Measurements from ENCODE around the gene ZNF784. TPM values are rescaled to one million over a fixed set of nuclear protein-coding genes. Genes with fewer than 3 reads are reported as not detected.
"Not testable (repeated sequence)": the region's sequence is repeated elsewhere in the genome, so short reads cannot be mapped to it uniquely, and the experiment has no call there.

The ZNF784 gene
- total and polyA plus RNA-seq, 2 donors = 2.7 to 5.4 TPM

GRCh38 chr19:55588738-55589137 is 35.6 kb downstream of the ZNF784 start:
- 98% methylated on average over 8 of the region's 8 CpGs for WGBS
- Histone ChIP-seq H3K27ac (ENCODE audit: low read depth in 1 of 2, low read length in 1 of 2) (no peak overlapping the region), H3K4me3 (ENCODE audit: low read length in 2 of 2) (no peak overlapping the region), H3K36me3 (ENCODE audit: control insufficient read depth in 2 of 2, insufficient read depth in 2 of 2, low read length in 1 of 2) (peaks cover 7 to 20% of the 10 kb centered on the region in 2 donors), H3K4me1 (ENCODE audit: control insufficient read depth in 2 of 2, insufficient read depth in 2 of 2, low read length in 2 of 2) (peaks cover 13 to 27% of the 10 kb centered on the region in 2 donors), H3K9me3 (ENCODE audit: control insufficient read depth in 2 of 2, insufficient read depth in 1 of 2, low read length in 1 of 2) (no peaks in the 10 kb centered on the region), H3K27me3 (ENCODE audit: control insufficient read depth in 2 of 2, insufficient read depth in 1 of 2, low read length in 1 of 2) (peaks cover 4 to 10% of the 10 kb centered on the region in 2 donors)
- no peak for DNase-seq (ENCODE audit: low read depth in 6 of 9, low spot score in 9 of 9)

- no peaks in the 10 kb centered on the region for H3K9me3 ChIP-seq (ENCODE audit: control insufficient read depth in 2 of 2, insufficient read depth in 1 of 2, low read length in 1 of 2)
- H3K27me3 ChIP-seq (ENCODE audit: control insufficient read depth in 2 of 2, insufficient read depth in 1 of 2, low read length in 1 of 2) = peaks cover 4 to 10% of the 10 kb centered on the region in 2 donors
- peak in 6 of 9 donors; percentile 67 to 88 (median 82) for DNase-seq (ENCODE audit: low read depth in 6 of 9, low spot score in 9 of 9)
- H3K36me3 ChIP-seq (ENCODE audit: control insufficient read depth in 2 of 2, insufficient read depth in 2 of 2, low read length in 1 of 2) = peaks cover 0 to 3% of the 10 kb centered on the region in 2 donors
- peak overlapping the region; percentile 19 to 38 for H3K4me3 ChIP-seq (ENCODE audit: low read length in 2 of 2)
- peaks cover 13 to 27% of the 10 kb centered on the region in 2 donors for H3K4me1 ChIP-seq (ENCODE audit: control insufficient read depth in 2 of 2, insufficient read depth in 2 of 2, low read length in 2 of 2)
- 4% methylated on average over 40 of the region's 40 CpGs for WGBS
- H3K27ac ChIP-seq (ENCODE audit: low read depth in 1 of 2, low read length in 1 of 2) = peak overlapping the region; percentile 39 to 70
These were observed 37.2 kb downstream of the ZNF784 start for GRCh38 chr19:55586976-55587668.

GRCh38 chr19:55585658-55586339 is 38.6 kb downstream of the ZNF784 start:
- Histone ChIP-seq H3K27ac (ENCODE audit: low read depth in 1 of 2, low read length in 1 of 2) (peak overlapping the region; percentile 19 to 69), H3K36me3 (ENCODE audit: control insufficient read depth in 2 of 2, insufficient read depth in 2 of 2, low read length in 1 of 2) (no peaks in the 10 kb centered on the region), H3K9me3 (ENCODE audit: control insufficient read depth in 2 of 2, insufficient read depth in 1 of 2, low read length in 1 of 2) (no peaks in the 10 kb centered on the region), H3K4me3 (ENCODE audit: low read length in 2 of 2) (peak overlapping the region; percentile 30 to 36), H3K27me3 (ENCODE audit: control insufficient read depth in 2 of 2, insufficient read depth in 1 of 2, low read length in 1 of 2) (peaks cover 4 to 10% of the 10 kb centered on the region in 2 donors), H3K4me1 (ENCODE audit: control insufficient read depth in 2 of 2, insufficient read depth in 2 of 2, low read length in 2 of 2) (peaks cover 19 to 38% of the 10 kb centered on the region in 2 donors)
- WGBS = 5% methylated on average over 36 of the region's 36 CpGs
- DNase-seq (ENCODE audit: low read depth in 6 of 9, low spot score in 9 of 9) = peak in 5 of 9 donors; percentile 56 to 81 (median 73)

- Histone ChIP-seq H3K9me3 (ENCODE audit: control insufficient read depth in 2 of 2, insufficient read depth in 1 of 2, low read length in 1 of 2) (no peaks in the 10 kb centered on the region), H3K27me3 (ENCODE audit: control insufficient read depth in 2 of 2, insufficient read depth in 1 of 2, low read length in 1 of 2) (peaks cover 4 to 10% of the 10 kb centered on the region in 2 donors), H3K4me3 (ENCODE audit: low read length in 2 of 2) (no peak overlapping the region), H3K27ac (ENCODE audit: low read depth in 1 of 2, low read length in 1 of 2) (no peak overlapping the region), H3K4me1 (ENCODE audit: control insufficient read depth in 2 of 2, insufficient read depth in 2 of 2, low read length in 2 of 2) (peaks cover 21 to 38% of the 10 kb centered on the region in 2 donors), H3K36me3 (ENCODE audit: control insufficient read depth in 2 of 2, insufficient read depth in 2 of 2, low read length in 1 of 2) (no peaks in the 10 kb centered on the region)
- no peak for DNase-seq (ENCODE audit: low read depth in 6 of 9, low spot score in 9 of 9)
- WGBS = 98% methylated on average over 11 of the region's 11 CpGs
These were observed 39.5 kb downstream of the ZNF784 start for GRCh38 chr19:55584871-55585270.

DNA sequence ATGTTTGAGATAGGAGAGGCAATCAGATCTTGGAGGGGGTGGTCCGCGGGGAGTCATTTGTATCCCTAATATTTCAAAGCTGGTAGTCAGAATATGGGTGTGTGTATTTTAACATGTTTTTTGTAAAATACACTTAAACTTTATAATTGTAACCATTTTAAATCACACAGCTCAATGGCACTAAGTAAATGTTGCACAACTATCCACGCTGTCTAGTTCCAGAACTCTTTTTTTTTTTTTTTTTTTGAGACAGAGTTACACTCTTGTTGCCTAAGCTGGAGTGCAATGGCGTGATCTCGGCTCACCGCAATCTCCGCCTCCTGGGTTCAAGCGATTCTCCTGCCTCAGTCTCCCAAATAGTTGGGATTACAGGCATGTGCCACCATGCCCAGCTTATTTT is 40.5 kb downstream of the ZNF784 start:
- H3K36me3 ChIP-seq (ENCODE audit: control insufficient read depth in 2 of 2, insufficient read depth in 2 of 2, low read length in 1 of 2); H3K9me3 ChIP-seq (ENCODE audit: control insufficient read depth in 2 of 2, insufficient read depth in 1 of 2, low read length in 1 of 2); H3K27ac ChIP-seq (ENCODE audit: low read depth in 1 of 2, low read length in 1 of 2); H3K4me3 ChIP-seq (ENCODE audit: low read length in 2 of 2); DNase-seq (ENCODE audit: low read depth in 6 of 9, low spot score in 9 of 9): not testable (repeated sequence)
- 92% methylated on average over 8 of the region's 8 CpGs for WGBS
- peaks cover 22 to 38% of the 10 kb centered on the region in 2 donors for H3K4me1 ChIP-seq (ENCODE audit: control insufficient read depth in 2 of 2, insufficient read depth in 2 of 2, low read length in 2 of 2)
- H3K27me3 ChIP-seq (ENCODE audit: control insufficient read depth in 2 of 2, insufficient read depth in 1 of 2, low read length in 1 of 2) = peaks cover 4 to 10% of the 10 kb centered on the region in 2 donors

GRCh38 chr19:55582284-55582683 is 42.1 kb downstream of the ZNF784 start:
- H3K4me3 ChIP-seq (ENCODE audit: low read length in 2 of 2); H3K27ac ChIP-seq (ENCODE audit: low read depth in 1 of 2, low read length in 1 of 2); H3K27me3 ChIP-seq (ENCODE audit: control insufficient read depth in 2 of 2, insufficient read depth in 1 of 2, low read length in 1 of 2); H3K9me3 ChIP-seq (ENCODE audit: control insufficient read depth in 2 of 2, insufficient read depth in 1 of 2, low read length in 1 of 2); DNase-seq (ENCODE audit: low read depth in 6 of 9, low spot score in 9 of 9): not testable (repeated sequence)
- 91% methylated on average over 4 of the region's 4 CpGs for WGBS
- Histone ChIP-seq H3K4me1 (ENCODE audit: control insufficient read depth in 2 of 2, insufficient read depth in 2 of 2, low read length in 2 of 2) (peaks cover 22 to 31% of the 10 kb centered on the region in 2 donors), H3K36me3 (ENCODE audit: control insufficient read depth in 2 of 2, insufficient read depth in 2 of 2, low read length in 1 of 2) (peaks cover 3 to 20% of the 10 kb centered on the region in 2 donors)

DNA sequence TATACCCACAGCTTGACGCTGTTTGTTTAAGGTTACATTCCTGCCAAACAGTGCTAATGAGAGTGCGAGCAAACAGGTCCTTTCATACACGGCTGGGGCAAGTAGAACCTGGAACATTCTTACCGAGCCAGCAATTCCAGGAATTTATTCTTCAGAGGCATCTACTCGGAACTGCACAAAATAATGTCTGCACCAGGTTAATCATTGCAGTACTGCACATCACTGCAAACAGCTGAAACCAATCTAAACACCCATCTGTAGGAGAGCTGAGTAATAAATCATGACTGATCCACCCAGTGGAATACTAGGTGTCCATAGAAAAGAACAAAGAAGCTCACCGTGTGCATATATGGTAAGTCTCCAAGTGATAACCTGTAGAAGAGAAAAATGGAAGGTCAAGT is 42.5 kb downstream of the ZNF784 start:
- H3K27me3 ChIP-seq (ENCODE audit: control insufficient read depth in 2 of 2, insufficient read depth in 1 of 2, low read length in 1 of 2) = peaks cover 4 to 5% of the 10 kb centered on the region in 2 donors
- no peak overlapping the region for H3K27ac ChIP-seq (ENCODE audit: low read depth in 1 of 2, low read length in 1 of 2)
- peaks cover 4 to 21% of the 10 kb centered on the region in 2 donors for H3K36me3 ChIP-seq (ENCODE audit: control insufficient read depth in 2 of 2, insufficient read depth in 2 of 2, low read length in 1 of 2)
- WGBS = 70% methylated on average over 6 of the region's 6 CpGs
- H3K4me3 ChIP-seq (ENCODE audit: low read length in 2 of 2) = no peak overlapping the region
- no peak for DNase-seq (ENCODE audit: low read depth in 6 of 9, low spot score in 9 of 9)
- no peaks in the 10 kb centered on the region for H3K9me3 ChIP-seq (ENCODE audit: control insufficient read depth in 2 of 2, insufficient read depth in 1 of 2, low read length in 1 of 2)
- H3K4me1 ChIP-seq (ENCODE audit: control insufficient read depth in 2 of 2, insufficient read depth in 2 of 2, low read length in 2 of 2) = peaks cover 20 to 26% of the 10 kb centered on the region in 2 donors

GRCh38 chr19:55581145-55581822 is 43.1 kb downstream of the ZNF784 start:
- peaks cover 0 to 4% of the 10 kb centered on the region in 2 donors for H3K27me3 ChIP-seq (ENCODE audit: control insufficient read depth in 2 of 2, insufficient read depth in 1 of 2, low read length in 1 of 2)
- peaks cover 15 to 21% of the 10 kb centered on the region in 2 donors for H3K4me1 ChIP-seq (ENCODE audit: control insufficient read depth in 2 of 2, insufficient read depth in 2 of 2, low read length in 2 of 2)
- 50% methylated on average over 12 of the region's 12 CpGs for WGBS
- DNase-seq (ENCODE audit: low read depth in 6 of 9, low spot score in 9 of 9) = peak in 2 of 9 donors; percentile 29 to 46
- H3K36me3 ChIP-seq (ENCODE audit: control insufficient read depth in 2 of 2, insufficient read depth in 2 of 2, low read length in 1 of 2) = peaks cover 5 to 21% of the 10 kb centered on the region in 2 donors
- H3K9me3 ChIP-seq (ENCODE audit: control insufficient read depth in 2 of 2, insufficient read depth in 1 of 2, low read length in 1 of 2) = no peaks in the 10 kb centered on the region
- H3K4me3 ChIP-seq (ENCODE audit: low read length in 2 of 2) = peak overlapping the region; percentile 68 to 84
- H3K27ac ChIP-seq (ENCODE audit: low read depth in 1 of 2, low read length in 1 of 2) = peak overlapping the region in 1 of 2 donors; percentile 86

Measured in thymus (tissue), 11 donors.